Activated CD4-positive, alpha-beta memory T cell treated with anti-CD3 and anti-CD28 coated beads for 36 hours (primary cell): ENCODE data around the gene MCF2L2. TPM values are rescaled to one million over a fixed set of nuclear protein-coding genes. Genes with fewer than 3 reads are reported as not detected.

Experiments
- CTCF ChIA-PET: fragments of 350-600 bp; sonication (Branson Sonifier 250); formaldehyde crosslinking; loops from one replicate; lab custom pipeline; 2021; ENCODE audit warnings: antibody characterized with exemption, inconsistent platforms; lab: Charles Lee
- POLR2A ChIA-PET: fragments of 350-600 bp; sonication (Branson Sonifier 250); formaldehyde crosslinking; loops from one replicate; lab custom pipeline; 2021; ENCODE audit warnings: antibody characterized with exemption; lab: Charles Lee
- DNase-seq: peaks from one replicate; pipeline ENCODE4 v3.0.0-alpha.2; 2020
- H3K27ac Mint-ChIP-seq: one replicate; pipeline ENCODE4 v1.8.0; 2021; ENCODE audit warnings: mixed read lengths
- H3K27me3 Mint-ChIP-seq: one replicate; pipeline ENCODE4 v1.8.0; 2021; ENCODE audit warnings: mixed read lengths
- H3K36me3 Mint-ChIP-seq: one replicate; pipeline ENCODE4 v1.8.0; 2021; ENCODE audit warnings: mixed read lengths
- H3K4me1 Mint-ChIP-seq: one replicate; pipeline ENCODE4 v1.8.0; 2021; ENCODE audit warnings: low read depth, mixed read lengths
- H3K4me3 Mint-ChIP-seq: one replicate; pipeline ENCODE4 v1.8.0; 2021; ENCODE audit warnings: mild to moderate bottlenecking, mixed read lengths
- H3K9me3 Mint-ChIP-seq: one replicate; pipeline ENCODE4 v1.8.0; 2021; ENCODE audit warnings: mixed read lengths
- intact Hi-C: fragments of 100-400 bp; cut with micrococcal nuclease; formaldehyde crosslinking; loops from one replicate; pipeline ENCODE4 v1.15.1; 2023
- total RNA-seq, 2 experiments: library from RNA; stranded (reverse); gene quantifications; one replicate each; pipeline ENCODE4 v1.2.3, GENCODE V29; 2021

MCF2L2 gene
- total RNA-seq, 2 experiments from 2014 or later = 3.9 to 4.7 TPM

DNA sequence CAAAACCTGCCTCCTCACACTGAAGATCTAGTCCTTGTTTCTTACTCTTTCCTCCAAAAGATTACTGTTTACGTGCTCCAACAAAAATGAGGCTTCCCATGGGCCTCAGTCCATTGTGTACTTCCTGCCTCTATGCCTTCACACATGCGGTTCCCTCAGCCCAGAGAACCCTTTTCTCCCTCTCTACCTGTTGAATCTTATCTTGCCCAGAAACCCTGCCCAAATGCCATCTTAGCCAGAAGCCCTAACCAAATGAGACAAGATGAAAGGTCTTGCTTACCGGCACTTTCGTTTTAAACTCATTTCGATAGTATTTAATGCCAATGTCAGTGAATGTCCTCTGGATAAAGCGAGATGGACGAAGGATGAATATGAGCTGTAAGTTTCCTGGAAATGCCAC lies 89.9 kb downstream of the MCF2L2 start:
- DNase-seq = no peak
- intact Hi-C loops = no loop called here
- Mint-ChIP-seq H3K36me3 (no peaks in the 10 kb centered on the region), H3K4me1 (peaks cover 7% of the 10 kb centered on the region), H3K27ac (no peak overlapping the region), H3K9me3 (no peaks in the 10 kb centered on the region), H3K27me3 (no peaks in the 10 kb centered on the region), H3K4me3 (no peak overlapping the region)
- POLR2A ChIA-PET = no interaction called here
- CTCF ChIA-PET = no interaction called here

DNA sequence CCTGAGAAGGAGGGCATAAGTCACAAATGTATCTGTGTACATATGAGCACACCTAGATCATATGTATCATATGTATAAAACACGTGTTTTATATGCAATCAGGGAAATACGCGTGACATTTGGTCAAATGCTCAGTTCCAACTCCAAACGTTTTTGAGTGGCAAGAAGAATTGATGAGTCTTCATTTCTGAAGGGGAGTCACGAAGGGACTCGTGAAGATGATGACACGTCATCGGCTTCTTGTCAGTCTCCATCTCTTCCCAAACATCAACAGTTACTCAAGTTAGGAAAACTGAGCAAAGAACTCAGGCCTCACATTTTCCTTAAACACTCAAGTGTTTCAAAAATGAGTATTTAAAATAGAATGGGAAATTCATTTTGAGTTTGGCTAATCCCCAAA lies 95.9 kb downstream of the MCF2L2 start:
- H3K27ac Mint-ChIP-seq = no peak overlapping the region
- peaks cover 8% of the 10 kb centered on the region for H3K4me1 Mint-ChIP-seq
- intact Hi-C loops = no loop called here
- ChIA-PET POLR2A (no interaction called here), CTCF (no interaction called here)
- no peak for DNase-seq
- H3K27me3 Mint-ChIP-seq = no peaks in the 10 kb centered on the region
- no peaks in the 10 kb centered on the region for H3K36me3 Mint-ChIP-seq
- H3K9me3 Mint-ChIP-seq = no peaks in the 10 kb centered on the region
- H3K4me3 Mint-ChIP-seq = no peak overlapping the region

GRCh38 chr3:183331498-183331897 lies 96.9 kb downstream of the MCF2L2 start:
- ChIA-PET CTCF (no interaction called here), POLR2A (no interaction called here)
- no peaks in the 10 kb centered on the region for H3K27me3 Mint-ChIP-seq
- no peaks in the 10 kb centered on the region for H3K9me3 Mint-ChIP-seq
- DNase-seq = no peak
- peaks cover 8% of the 10 kb centered on the region for H3K4me1 Mint-ChIP-seq
- H3K4me3 Mint-ChIP-seq = no peak overlapping the region
- H3K27ac Mint-ChIP-seq = no peak overlapping the region
- no peaks in the 10 kb centered on the region for H3K36me3 Mint-ChIP-seq
- intact Hi-C loops = no loop called here

DNA sequence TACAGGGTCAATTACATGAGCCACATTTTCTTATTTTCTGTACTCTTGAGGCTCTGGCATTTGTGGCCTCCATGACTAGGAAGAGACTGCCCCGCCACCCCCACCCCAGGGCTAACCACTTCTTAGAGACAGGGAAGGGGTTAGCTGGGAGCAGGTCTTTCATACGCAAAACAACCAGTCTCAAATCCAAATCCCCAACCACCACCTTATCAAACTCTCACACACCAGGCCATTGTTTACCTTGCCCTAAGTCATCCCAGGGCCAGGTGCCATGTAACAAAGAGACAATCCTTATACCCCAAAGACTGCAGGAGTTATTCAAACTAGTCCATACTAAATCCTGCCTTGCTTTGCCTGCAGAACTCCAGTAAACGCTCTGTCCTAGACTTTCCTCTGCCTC lies 97.5 kb downstream of the MCF2L2 start:
- Mint-ChIP-seq H3K27me3 (no peaks in the 10 kb centered on the region), H3K36me3 (no peaks in the 10 kb centered on the region), H3K9me3 (no peaks in the 10 kb centered on the region), H3K4me1 (peaks cover 9% of the 10 kb centered on the region), H3K4me3 (no peak overlapping the region), H3K27ac (no peak overlapping the region)
- intact Hi-C loops = no loop called here
- no peak for DNase-seq
- CTCF ChIA-PET = no interaction called here
- POLR2A ChIA-PET = no interaction called here

DNA sequence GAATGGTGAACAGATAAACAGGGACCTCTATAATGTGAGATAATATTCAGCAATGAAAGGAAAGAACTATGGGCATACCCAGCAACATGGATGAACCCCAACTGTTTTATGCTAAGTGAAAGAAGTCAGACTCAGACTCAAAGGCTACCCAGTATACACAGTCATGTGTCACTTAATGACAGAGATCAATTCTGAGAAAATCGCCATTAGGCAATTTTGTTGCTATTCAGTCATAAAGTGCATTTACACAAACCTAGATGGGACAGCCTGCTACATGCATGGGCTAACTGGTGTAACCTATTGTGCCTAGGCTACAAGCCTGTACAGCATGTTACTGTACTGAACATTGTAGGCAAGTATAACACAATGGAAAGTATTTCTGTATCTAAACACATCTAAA lies 98.9 kb downstream of the MCF2L2 start:
- DNase-seq = no peak
- no peak overlapping the region for H3K4me3 Mint-ChIP-seq
- peaks cover 10% of the 10 kb centered on the region for H3K4me1 Mint-ChIP-seq
- intact Hi-C loops = no loop called here
- ChIA-PET CTCF (no interaction called here), POLR2A (no interaction called here)
- H3K27ac Mint-ChIP-seq = no peak overlapping the region
- H3K9me3 Mint-ChIP-seq = no peaks in the 10 kb centered on the region
- no peaks in the 10 kb centered on the region for H3K36me3 Mint-ChIP-seq
- H3K27me3 Mint-ChIP-seq = no peaks in the 10 kb centered on the region

DNA sequence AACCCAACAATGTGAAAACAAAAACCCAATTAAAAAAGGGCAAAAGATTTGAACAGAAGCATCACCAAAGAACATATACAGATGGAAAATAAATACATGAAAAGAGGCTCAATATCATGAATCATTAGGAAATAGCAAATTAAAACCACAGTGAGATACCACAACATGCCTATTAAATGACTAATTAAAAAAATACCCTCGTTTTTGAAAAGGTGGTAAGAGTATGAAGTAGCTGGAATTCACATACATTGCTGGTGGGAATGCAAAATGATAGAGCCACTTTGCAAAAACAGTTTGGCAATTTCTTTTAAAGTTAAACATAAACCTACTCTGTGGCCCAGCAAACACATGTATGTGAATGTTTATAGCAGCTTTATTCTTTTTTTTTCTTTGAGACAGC lies 99.6 kb downstream of the MCF2L2 start:
- H3K9me3 Mint-ChIP-seq = no peaks in the 10 kb centered on the region
- H3K4me3 Mint-ChIP-seq = no peak overlapping the region
- CTCF ChIA-PET = no interaction called here
- no peak overlapping the region for H3K27ac Mint-ChIP-seq
- DNase-seq = no peak
- H3K36me3 Mint-ChIP-seq = no peaks in the 10 kb centered on the region
- POLR2A ChIA-PET = interaction anchor here (1.1 kb wide), 1 partner anchor 348 kb away, joined by 3 read pairs; no protein-coding TSS in a partner anchor
- intact Hi-C loops = no loop called here
- peaks cover 10% of the 10 kb centered on the region for H3K4me1 Mint-ChIP-seq
- H3K27me3 Mint-ChIP-seq = no peaks in the 10 kb centered on the region

DNA sequence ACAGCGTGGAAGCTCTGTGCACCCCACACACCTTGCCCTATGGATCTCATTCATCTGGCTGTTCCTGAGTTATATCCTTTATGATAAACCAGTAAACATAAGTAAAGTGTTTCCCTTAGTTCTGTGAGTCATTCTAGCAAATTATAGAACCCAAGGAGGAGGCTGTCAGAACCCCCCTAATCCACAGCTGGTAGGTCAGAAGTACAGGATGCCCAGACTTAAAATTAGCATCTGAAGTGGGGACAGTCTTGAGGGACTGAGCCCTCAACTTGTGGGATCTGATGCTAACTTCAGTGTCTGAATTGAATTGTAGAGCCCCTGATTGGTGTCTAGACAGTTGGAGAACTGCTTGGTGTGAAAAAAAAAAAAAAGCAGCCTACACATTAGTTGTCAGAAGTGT lies 100.3 kb downstream of the MCF2L2 start:
- ChIA-PET CTCF (no interaction called here), POLR2A (interaction anchor here (1.1 kb wide), 1 partner anchor 347 kb away, joined by 3 read pairs; no protein-coding TSS in a partner anchor)
- no peak for DNase-seq
- Mint-ChIP-seq H3K27ac (no peak overlapping the region), H3K4me3 (no peak overlapping the region), H3K36me3 (no peaks in the 10 kb centered on the region), H3K9me3 (no peaks in the 10 kb centered on the region), H3K4me1 (peaks cover 10% of the 10 kb centered on the region), H3K27me3 (no peaks in the 10 kb centered on the region)
- intact Hi-C loops = no loop called here

DNA sequence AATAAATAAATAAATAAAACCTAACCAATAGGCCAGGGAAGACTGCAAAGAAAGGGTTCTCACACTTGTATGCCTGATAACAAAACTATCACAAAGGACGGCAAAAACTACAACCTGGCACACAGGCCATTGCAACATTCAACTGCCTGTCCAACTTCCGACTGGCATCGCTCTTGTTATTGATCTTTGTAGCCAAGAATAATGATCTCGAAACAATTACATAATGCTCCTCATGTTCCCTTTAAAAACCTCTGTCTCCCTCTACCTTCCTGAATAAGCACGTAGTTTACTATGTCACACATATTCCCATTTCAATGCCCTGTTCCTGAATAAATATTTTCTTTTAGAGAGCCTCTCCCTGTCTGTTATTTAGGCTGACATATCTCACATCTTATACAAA lies 101.1 kb downstream of the MCF2L2 start:
- Mint-ChIP-seq H3K4me3 (no peak overlapping the region), H3K36me3 (no peaks in the 10 kb centered on the region), H3K4me1 (peaks cover 10% of the 10 kb centered on the region), H3K27me3 (no peaks in the 10 kb centered on the region), H3K9me3 (no peaks in the 10 kb centered on the region), H3K27ac (no peak overlapping the region)
- DNase-seq = no peak
- POLR2A ChIA-PET = no interaction called here
- CTCF ChIA-PET = no interaction called here
- intact Hi-C loops = no loop called here

DNA sequence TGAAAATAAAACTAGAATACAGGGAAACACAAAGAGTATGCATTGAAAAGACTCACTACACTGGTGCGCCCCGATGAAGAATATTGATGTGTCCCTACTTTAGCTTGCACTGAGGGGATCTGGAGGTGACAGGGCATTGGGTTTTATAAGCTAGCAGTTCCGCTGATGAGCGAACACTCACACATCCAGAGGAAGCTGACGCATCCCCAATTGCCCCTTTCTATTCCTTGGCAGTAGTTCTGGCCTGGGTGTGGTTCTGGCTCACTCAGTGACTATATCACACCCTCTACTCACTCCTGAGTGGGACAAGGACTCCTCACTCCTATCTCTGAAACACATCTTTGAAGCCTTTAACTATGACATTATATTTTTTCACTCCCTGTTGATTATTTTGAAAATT lies 104.3 kb downstream of the MCF2L2 start:
- Mint-ChIP-seq H3K4me3 (no peak overlapping the region), H3K4me1 (peaks cover 19% of the 10 kb centered on the region), H3K36me3 (no peaks in the 10 kb centered on the region), H3K27ac (no peak overlapping the region), H3K9me3 (no peaks in the 10 kb centered on the region), H3K27me3 (no peaks in the 10 kb centered on the region)
- CTCF ChIA-PET = no interaction called here
- intact Hi-C loops = no loop called here
- DNase-seq = no peak
- POLR2A ChIA-PET = no interaction called here

DNA sequence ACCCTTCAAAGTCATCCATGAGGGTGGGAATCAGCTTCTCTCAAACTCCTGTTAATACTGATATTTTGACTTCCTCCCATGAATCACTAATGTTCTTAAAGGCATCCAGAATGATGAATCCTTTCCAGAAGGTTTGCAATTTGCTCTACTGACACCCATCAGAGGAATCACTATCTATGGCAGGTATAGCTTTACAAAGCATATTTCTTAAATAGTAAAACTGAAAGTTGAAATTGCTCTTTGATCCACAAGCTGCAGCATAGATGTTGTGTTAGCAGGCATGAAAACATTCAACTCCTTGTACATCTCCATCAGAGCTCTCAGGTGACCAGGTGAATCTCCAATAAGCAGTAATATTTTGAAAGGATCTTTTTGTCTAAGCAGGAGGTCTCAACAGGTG lies 109.0 kb downstream of the MCF2L2 start:
- DNase-seq = no peak
- ChIA-PET CTCF (no interaction called here), POLR2A (no interaction called here)
- Mint-ChIP-seq H3K27ac (no peak overlapping the region), H3K36me3 (no peaks in the 10 kb centered on the region), H3K27me3 (no peaks in the 10 kb centered on the region), H3K9me3 (no peaks in the 10 kb centered on the region), H3K4me3 (no peak overlapping the region), H3K4me1 (peaks cover 13% of the 10 kb centered on the region)
- intact Hi-C loops = no loop called here

GRCh38 chr3:183318877-183319276 lies 109.5 kb downstream of the MCF2L2 start:
- intact Hi-C loops = no loop called here
- ChIA-PET POLR2A (no interaction called here), CTCF (no interaction called here)
- no peaks in the 10 kb centered on the region for H3K9me3 Mint-ChIP-seq
- no peak for DNase-seq
- peaks cover 13% of the 10 kb centered on the region for H3K4me1 Mint-ChIP-seq
- no peaks in the 10 kb centered on the region for H3K36me3 Mint-ChIP-seq
- H3K27ac Mint-ChIP-seq = no peak overlapping the region
- H3K27me3 Mint-ChIP-seq = no peaks in the 10 kb centered on the region
- no peak overlapping the region for H3K4me3 Mint-ChIP-seq

GRCh38 chr3:183317886-183318865 lies 110.2 kb downstream of the MCF2L2 start:
- DNase-seq = no peak
- CTCF ChIA-PET = no interaction called here
- Mint-ChIP-seq H3K4me3 (no peak overlapping the region), H3K36me3 (no peaks in the 10 kb centered on the region), H3K4me1 (peaks cover 13% of the 10 kb centered on the region), H3K9me3 (no peaks in the 10 kb centered on the region), H3K27me3 (no peaks in the 10 kb centered on the region), H3K27ac (no peak overlapping the region)
- intact Hi-C loops = no loop called here
- POLR2A ChIA-PET = no interaction called here

GRCh38 chr3:183317271-183317670 lies 111.1 kb downstream of the MCF2L2 start:
- Mint-ChIP-seq H3K27me3 (no peaks in the 10 kb centered on the region), H3K36me3 (no peaks in the 10 kb centered on the region), H3K27ac (no peak overlapping the region), H3K4me1 (peaks cover 13% of the 10 kb centered on the region), H3K9me3 (no peaks in the 10 kb centered on the region), H3K4me3 (no peak overlapping the region)
- ChIA-PET POLR2A (no interaction called here), CTCF (no interaction called here)
- intact Hi-C loops = no loop called here
- DNase-seq = no peak
